BE2C (cell line): ENCODE results near the gene FOSL1.

Experiments used
- DNase-seq: peaks from one replicate; pipeline ENCODE4 v3.0.0-alpha.2; 2020
- H3K27me3 ChIP-seq: fragments of 250-450 bp; sonication (Bioruptor Pico); 2 replicates; pipeline ENCODE4 v1.5.1; 2020; ENCODE audit warnings: mild to moderate bottlenecking
- H3K36me3 ChIP-seq: fragments of 250-450 bp; sonication (Bioruptor Pico); 2 replicates; pipeline ENCODE4 v1.5.1; 2020; ENCODE audit warnings: mild to moderate bottlenecking
- H3K4me1 ChIP-seq: fragments of 250-450 bp; sonication (Bioruptor Pico); 2 replicates; pipeline ENCODE4 v1.5.1; 2020
- H3K4me3 ChIP-seq: 2 replicates; pipeline ENCODE4 v1.5.1; 2011; ENCODE audit warnings: low read depth, low read length
- H3K9me3 ChIP-seq: fragments of 250-450 bp; sonication (Bioruptor Pico); 2 replicates; pipeline ENCODE4 v1.5.1; 2020
- CTCF ChIP-seq: IDR thresholded peaks from 2 replicates; pipeline ENCODE4 v1.5.1; 2012; ENCODE audit warnings: mild to moderate bottlenecking, low read depth, low read length

FOSL1 gene

GRCh38 chr11:65915101-65915820 is 15.1 kb upstream of the FOSL1 start:
- TF ChIP-seq CTCF = no peak
- Histone ChIP-seq H3K36me3 (no peaks in the 10 kb centered on the region), H3K9me3 (no peaks in the 10 kb centered on the region), H3K27me3 (no peaks in the 10 kb centered on the region), H3K4me3 (no peak overlapping the region; the same call in 1 of the 2 replicates), H3K4me1 (peaks cover 14% of the 10 kb centered on the region)
- DNase-seq = no peak

DNA sequence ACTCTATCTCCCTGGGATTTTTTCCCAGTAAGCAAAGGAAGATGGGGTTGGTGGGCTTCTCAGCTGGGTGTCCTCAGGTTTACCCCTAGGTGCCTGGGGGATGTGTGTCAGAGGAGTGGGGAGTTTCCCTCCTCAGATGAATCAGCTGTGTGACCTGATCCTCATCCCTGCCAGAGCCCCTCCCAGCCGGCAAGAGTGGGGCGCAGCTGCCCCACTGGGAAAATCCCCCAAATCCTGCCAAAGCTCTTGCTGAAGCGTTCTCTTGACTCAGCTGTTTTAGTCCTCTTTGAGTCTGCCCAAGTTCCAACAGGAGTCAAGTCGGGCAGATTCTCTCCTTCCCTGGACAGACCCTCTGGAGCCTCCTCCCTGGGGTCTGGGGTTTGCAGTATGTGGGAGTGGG is 12.7 kb upstream of the FOSL1 start:
- H3K36me3 ChIP-seq = no peaks in the 10 kb centered on the region
- H3K4me3 ChIP-seq = no peak overlapping the region
- peaks cover 2% of the 10 kb centered on the region for H3K27me3 ChIP-seq
- DNase-seq = no peak
- H3K4me1 ChIP-seq = peaks cover 14% of the 10 kb centered on the region
- no peaks in the 10 kb centered on the region for H3K9me3 ChIP-seq
- TF ChIP-seq CTCF = no peak

DNA sequence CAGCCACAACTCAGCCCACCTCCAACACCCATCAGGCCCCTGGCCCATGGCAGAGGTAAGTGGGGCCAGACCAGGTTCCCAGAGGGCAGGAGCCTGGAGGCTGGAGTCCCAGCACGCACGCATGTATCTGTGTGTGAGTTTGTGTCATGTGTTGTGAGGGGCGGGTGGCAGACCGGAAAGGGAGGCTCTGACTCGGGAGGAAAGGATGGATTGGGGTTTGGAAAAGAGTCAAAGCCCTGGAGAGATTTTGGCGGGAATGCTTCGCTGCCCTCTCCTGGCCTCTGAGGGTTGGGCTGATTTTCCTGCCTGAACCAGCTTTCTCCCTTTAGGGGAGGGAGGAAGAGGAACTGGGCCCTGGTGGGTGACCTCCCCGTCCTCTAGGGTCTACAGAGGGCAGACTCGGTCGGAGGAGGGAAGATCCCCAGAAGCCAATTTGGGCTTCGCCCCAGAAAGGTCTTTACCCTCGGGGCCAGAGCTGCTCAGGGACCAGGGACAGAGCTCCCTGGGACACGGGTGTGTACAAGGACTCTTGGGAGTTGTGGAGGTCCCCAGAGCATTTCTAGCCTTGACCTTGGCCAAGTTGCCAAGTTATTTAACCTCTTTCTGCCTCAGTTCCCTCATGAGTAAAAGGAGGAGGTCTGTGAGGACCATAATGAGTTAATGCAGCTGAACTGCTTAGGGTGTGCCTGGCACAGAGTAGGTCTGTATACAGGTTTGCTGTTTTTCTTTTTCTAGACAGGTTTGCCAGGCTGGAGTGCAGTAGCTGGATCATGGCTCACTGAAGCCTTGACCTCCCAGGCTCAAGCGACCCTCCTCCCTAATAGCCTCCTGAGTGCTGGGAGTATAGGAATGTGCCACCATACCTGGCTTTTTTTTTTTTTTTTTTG is 11.7 kb upstream of the FOSL1 start:
- Histone ChIP-seq H3K4me1 (peaks cover 14% of the 10 kb centered on the region), H3K9me3 (no peaks in the 10 kb centered on the region), H3K4me3 (no peak overlapping the region), H3K36me3 (no peaks in the 10 kb centered on the region), H3K27me3 (peaks cover 8% of the 10 kb centered on the region)
- TF ChIP-seq CTCF = peak; percentile 41
- DNase-seq = peak; percentile 60

- no peak for DNase-seq
- Histone ChIP-seq H3K4me1 (no peaks in the 10 kb centered on the region), H3K9me3 (no peaks in the 10 kb centered on the region), H3K4me3 (no peak overlapping the region), H3K27me3 (peaks cover 21% of the 10 kb centered on the region), H3K36me3 (no peaks in the 10 kb centered on the region)
- no peak for TF ChIP-seq CTCF
Measured at GRCh38 chr11:65907878-65908277, 7.7 kb upstream of the FOSL1 start.

DNA sequence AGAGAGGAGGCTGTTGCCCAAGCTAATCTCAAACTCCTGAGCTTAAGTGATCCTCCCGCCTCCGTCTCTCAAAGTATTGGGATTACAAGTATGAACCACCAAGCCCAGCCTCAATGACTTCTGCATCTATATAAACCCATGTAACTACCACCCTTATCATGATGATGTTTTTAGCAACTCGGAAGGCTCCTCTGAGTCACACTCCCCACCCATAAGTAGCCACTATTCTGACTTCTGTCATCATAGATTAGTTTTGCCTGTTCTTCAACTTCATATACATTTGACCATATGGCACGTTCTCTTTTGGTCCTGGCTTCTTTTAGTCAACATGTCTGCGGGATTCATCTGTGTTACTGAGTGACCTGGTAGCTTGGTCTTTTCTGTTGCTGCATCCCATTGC is 6.4 kb upstream of the FOSL1 start:
- Histone ChIP-seq H3K36me3 (no peaks in the 10 kb centered on the region), H3K4me3 (no peak overlapping the region), H3K4me1 (no peaks in the 10 kb centered on the region), H3K9me3 (no peaks in the 10 kb centered on the region), H3K27me3 (peaks cover 31% of the 10 kb centered on the region)
- DNase-seq = no peak
- no peak for TF ChIP-seq CTCF

DNA sequence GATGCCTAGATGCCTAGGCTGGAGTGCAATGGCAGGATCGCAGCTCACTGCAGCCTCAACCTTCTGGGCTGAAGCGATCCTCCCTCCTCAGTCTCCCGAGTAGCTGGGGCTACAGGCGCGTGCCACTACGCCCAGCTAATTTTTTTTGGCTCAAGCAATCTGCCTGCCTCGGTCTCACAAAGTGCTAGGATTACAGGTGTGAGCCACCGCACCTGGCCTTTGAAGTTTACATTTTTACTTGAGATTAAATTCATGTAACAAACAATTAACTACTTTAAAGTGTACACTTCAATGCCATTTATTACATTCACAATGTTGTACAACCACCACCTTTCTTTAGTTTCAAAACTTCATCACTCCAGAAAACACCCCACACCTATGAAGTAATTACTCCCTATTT is 3.5 kb upstream of the FOSL1 start:
- Histone ChIP-seq H3K4me3 (no peak overlapping the region), H3K27me3 (peaks cover 60% of the 10 kb centered on the region), H3K9me3 (no peaks in the 10 kb centered on the region; the same call in 1 of the 2 replicates), H3K36me3 (no peaks in the 10 kb centered on the region), H3K4me1 (no peaks in the 10 kb centered on the region)
- no peak for TF ChIP-seq CTCF
- no peak for DNase-seq
